CD14-positive monocyte (primary cell): ENCODE results near the gene SOHLH2. TPM values are rescaled to one million over a fixed set of nuclear protein-coding genes. Genes with fewer than 3 reads are reported as not detected.

Source experiments
- DNase-seq, 3 donors: peaks; one replicate each; pipeline ENCODE4 v3.0.0-alpha.2; 2011 to 2022
- H2AFZ ChIP-seq: 2 replicates; pipeline ENCODE4 v1.6.0; 2012; ENCODE audit warnings: mild to moderate bottlenecking, low read depth, low read length, inconsistent platforms; ENCODE audit not compliant: insufficient read depth, poor library complexity, severe bottlenecking
- H3K27ac ChIP-seq, 2 donors: 1 replicate in 1 of 2; 2 replicates in 1 of 2; pipeline ENCODE4 v1.5.1; 2012 to 2013; ENCODE audit warnings: low read length in 2 of 2, control low read depth in 1 of 2, inconsistent platforms in 1 of 2, low read depth in 1 of 2, mild to moderate bottlenecking in 1 of 2
- H3K27me3 ChIP-seq, 2 donors: one replicate each; pipeline versions ENCODE4 v1.6.0 to v1.6.1; 2011 to 2013; ENCODE audit warnings: low read length in 2 of 2; ENCODE audit not compliant: control insufficient read depth in 2 of 2, insufficient read depth in 2 of 2
- H3K36me3 ChIP-seq, 2 donors: replicated peaks in 1 of 2; 1 replicate in 1 of 2; 2 replicates in 1 of 2; pipeline versions ENCODE4 v1.5.1 to v1.6.1; 2012 to 2013; ENCODE audit warnings: low read length in 2 of 2, control low read depth in 1 of 2, inconsistent platforms in 1 of 2, mild to moderate bottlenecking in 1 of 2; ENCODE audit not compliant: insufficient read depth in 2 of 2, control insufficient read depth in 1 of 2
- H3K4me1 ChIP-seq, 2 donors: 1 replicate in 1 of 2; 2 replicates in 1 of 2; pipeline versions ENCODE4 v1.5.1 to v1.6.1; 2012 to 2013; ENCODE audit warnings: low read length in 2 of 2, control low read depth in 1 of 2, inconsistent platforms in 1 of 2, mild to moderate bottlenecking in 1 of 2, moderate library complexity in 1 of 2; ENCODE audit not compliant: insufficient read depth in 2 of 2, control insufficient read depth in 1 of 2
- H3K4me2 ChIP-seq: replicated peaks from 2 replicates; pipeline ENCODE3; 2012; ENCODE audit warnings: low read length, moderate library complexity, mild to moderate bottlenecking; ENCODE audit not compliant: poor library complexity, severe bottlenecking; ENCODE audit errors: extremely low read depth
- H3K4me3 ChIP-seq, 3 experiments: fragments of 200-600 bp in 1 of 3; sonication (generic) in 1 of 3; replicated peaks in 1 of 3; 1 replicate in 2 of 3; 2 replicates in 1 of 3; pipeline ENCODE4 v1.5.1; 2011 to 2013; ENCODE audit warnings: low read length in 3 of 3, mild to moderate bottlenecking in 3 of 3, control low read depth in 2 of 3, low read depth in 2 of 3, inconsistent platforms in 1 of 3, moderate library complexity in 1 of 3
- H3K79me2 ChIP-seq: 2 replicates; pipeline ENCODE4 v1.6.0; 2012; ENCODE audit warnings: mild to moderate bottlenecking, control low read depth, inconsistent platforms, low read length, moderate library complexity; ENCODE audit not compliant: insufficient read depth
- H3K9ac ChIP-seq: 2 replicates; pipeline ENCODE4 v1.6.0; 2017; ENCODE audit warnings: low read length, mild to moderate bottlenecking; ENCODE audit not compliant: insufficient read depth, poor library complexity, severe bottlenecking
- H3K9me3 ChIP-seq, 2 donors: replicated peaks in 1 of 2; 1 replicate in 1 of 2; 2 replicates in 1 of 2; pipeline versions ENCODE4 v1.5.1 to v1.6.1; 2012 to 2013; ENCODE audit warnings: low read length in 2 of 2, control low read depth in 1 of 2; ENCODE audit not compliant: control insufficient read depth in 1 of 2, insufficient read depth in 1 of 2
- H4K20me1 ChIP-seq: 2 replicates; pipeline ENCODE4 v1.6.0; 2012; ENCODE audit warnings: mild to moderate bottlenecking, low read length, control low read depth, moderate library complexity; ENCODE audit not compliant: insufficient read depth
- H3K27ac Mint-ChIP-seq, 7 donors: one replicate each; pipeline ENCODE4 v1.8.0; 2020; ENCODE audit warnings: mild to moderate bottlenecking in 7 of 7, mixed read lengths in 7 of 7, moderate library complexity in 6 of 7, inconsistent platforms in 2 of 7
- H3K27me3 Mint-ChIP-seq, 3 donors: one replicate each; pipeline ENCODE4 v1.8.0; 2021 to 2022; ENCODE audit warnings: low read depth in 3 of 3, mild to moderate bottlenecking in 3 of 3, mixed read lengths in 3 of 3, moderate library complexity in 3 of 3, inconsistent platforms in 1 of 3
- H3K36me3 Mint-ChIP-seq, 2 donors: one replicate each; pipeline ENCODE4 v1.8.0; 2020; ENCODE audit warnings: mixed read lengths in 2 of 2, inconsistent platforms in 1 of 2, mild to moderate bottlenecking in 1 of 2
- H3K4me1 Mint-ChIP-seq: one replicate; pipeline ENCODE4 v1.8.0; 2020; ENCODE audit warnings: mild to moderate bottlenecking, mixed read lengths
- H3K4me3 Mint-ChIP-seq, 2 donors: one replicate each; pipeline ENCODE4 v1.8.0; 2020; ENCODE audit warnings: mild to moderate bottlenecking in 2 of 2, mixed read lengths in 2 of 2, moderate library complexity in 1 of 2
- H3K9me3 Mint-ChIP-seq, 7 donors: one replicate each; pipeline ENCODE4 v1.8.0; 2020 to 2022; ENCODE audit warnings: mixed read lengths in 7 of 7, mild to moderate bottlenecking in 6 of 7, moderate library complexity in 6 of 7, inconsistent platforms in 2 of 7
- WGBS: methylation state at CpG from one replicate; pipeline ENCODE4 v1.1.5; 2013; ENCODE audit warnings: missing lambda C conversion rate; ENCODE audit not compliant: insufficient coverage; 5-methylcytosine and 5-hydroxymethylcytosine counted together
- intact Hi-C, 2 donors: fragments of 100-400 bp; cut with micrococcal nuclease; formaldehyde crosslinking; loops; one replicate each; pipeline versions ENCODE4 v1.15.0 to v1.15.1; 2023
- polyA plus RNA-seq, 3 donors: library from polyadenylated mRNA; depleted of rRNA in 1 of 3; unstranded in 2 of 3; stranded (reverse) in 1 of 3; fragments of 300-500 nt in 2 of 3; fragments of >200 nt in 1 of 3; fragmentation: Illumina TruSeq in 2 of 3; gene quantifications; 1 replicate in 2 of 3; 2 replicates in 1 of 3; pipeline ENCODE4 v1.2.3, GENCODE V29; 2012 to 2021
- TF ChIP-seq, protein P1 (sequence below): fragments of 200-600 bp; IDR thresholded peaks from one replicate; pipeline ENCODE4 v1.8.0; 2022; ENCODE audit warnings: antibody characterized with exemption, mild to moderate bottlenecking

The SOHLH2 gene
- polyA plus RNA-seq, 3 donors: not detected

GRCh38 chr13:36188441-36188840 is 25.9 kb downstream of the SOHLH2 start:
- Histone ChIP-seq H3K4me2 (no peak overlapping the region), H3K36me3 (no peaks in the 10 kb centered on the region), H4K20me1 (no peaks in the 10 kb centered on the region), H3K9me3 (peaks cover 0 to 2% of the 10 kb centered on the region in 2 donors), H3K27ac (no peak overlapping the region), H3K27me3 (no peaks in the 10 kb centered on the region), H3K79me2 (no peaks in the 10 kb centered on the region), H3K4me1 (no peaks in the 10 kb centered on the region), H3K9ac (no peak overlapping the region), H2AFZ (no peak overlapping the region), H3K4me3 (no peak overlapping the region)
- H3K36me3 Mint-ChIP-seq: no peaks in the 10 kb centered on the region
- H3K4me1 Mint-ChIP-seq: no peaks in the 10 kb centered on the region
- no peak for DNase-seq
- 89% methylated on average over 1 of the region's 1 CpG for WGBS
- peaks cover 0 to 9% (median 4%) of the 10 kb centered on the region in 7 donors for H3K9me3 Mint-ChIP-seq
- intact Hi-C loops: no loop called here
- H3K27me3 Mint-ChIP-seq: no peaks in the 10 kb centered on the region
- TF ChIP-seq, protein P1, sequence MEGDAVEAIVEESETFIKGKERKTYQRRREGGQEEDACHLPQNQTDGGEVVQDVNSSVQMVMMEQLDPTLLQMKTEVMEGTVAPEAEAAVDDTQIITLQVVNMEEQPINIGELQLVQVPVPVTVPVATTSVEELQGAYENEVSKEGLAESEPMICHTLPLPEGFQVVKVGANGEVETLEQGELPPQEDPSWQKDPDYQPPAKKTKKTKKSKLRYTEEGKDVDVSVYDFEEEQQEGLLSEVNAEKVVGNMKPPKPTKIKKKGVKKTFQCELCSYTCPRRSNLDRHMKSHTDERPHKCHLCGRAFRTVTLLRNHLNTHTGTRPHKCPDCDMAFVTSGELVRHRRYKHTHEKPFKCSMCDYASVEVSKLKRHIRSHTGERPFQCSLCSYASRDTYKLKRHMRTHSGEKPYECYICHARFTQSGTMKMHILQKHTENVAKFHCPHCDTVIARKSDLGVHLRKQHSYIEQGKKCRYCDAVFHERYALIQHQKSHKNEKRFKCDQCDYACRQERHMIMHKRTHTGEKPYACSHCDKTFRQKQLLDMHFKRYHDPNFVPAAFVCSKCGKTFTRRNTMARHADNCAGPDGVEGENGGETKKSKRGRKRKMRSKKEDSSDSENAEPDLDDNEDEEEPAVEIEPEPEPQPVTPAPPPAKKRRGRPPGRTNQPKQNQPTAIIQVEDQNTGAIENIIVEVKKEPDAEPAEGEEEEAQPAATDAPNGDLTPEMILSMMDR: no peak
- no peak overlapping the region for H3K27ac Mint-ChIP-seq
- no peak overlapping the region for H3K4me3 Mint-ChIP-seq

DNA sequence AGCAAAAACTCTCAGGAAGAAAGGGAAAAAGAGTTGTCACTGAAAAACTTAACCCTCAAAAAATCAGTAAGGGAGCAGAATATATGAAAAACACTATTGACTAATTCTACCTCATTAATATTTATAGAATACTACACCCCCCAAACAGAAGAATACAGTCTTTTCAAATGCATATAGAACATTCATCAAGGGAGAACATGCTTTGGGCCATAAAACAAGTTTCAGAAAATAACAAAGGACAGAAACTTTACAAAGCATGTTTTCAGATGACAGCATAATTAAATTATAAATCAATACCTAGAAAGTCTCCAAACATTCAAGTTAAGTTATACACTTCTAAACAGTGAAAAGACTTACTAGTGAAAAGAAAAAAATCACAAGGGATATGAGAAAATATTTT is 30.5 kb downstream of the SOHLH2 start:
- Mint-ChIP-seq H3K36me3 (no peaks in the 10 kb centered on the region), H3K27ac (no peak overlapping the region), H3K4me3 (no peak overlapping the region), H3K9me3 (peaks cover 0 to 21% (median 6%) of the 10 kb centered on the region in 7 donors), H3K4me1 (no peaks in the 10 kb centered on the region), H3K27me3 (peaks cover 0 to 2% (median 0%) of the 10 kb centered on the region in 3 donors)
- no peaks in the 10 kb centered on the region for H3K36me3 ChIP-seq
- no peak overlapping the region for H3K27ac ChIP-seq
- no peaks in the 10 kb centered on the region for H3K79me2 ChIP-seq
- no peaks in the 10 kb centered on the region for H3K27me3 ChIP-seq
- TF ChIP-seq, protein P1: no peak
- H3K4me3 ChIP-seq: no peak overlapping the region
- peaks cover 0 to 8% of the 10 kb centered on the region in 2 donors for H3K9me3 ChIP-seq
- no peak overlapping the region for H3K4me2 ChIP-seq
- DNase-seq: no peak
- H2AFZ ChIP-seq: no peak overlapping the region
- H3K9ac ChIP-seq: no peak overlapping the region
- no peaks in the 10 kb centered on the region for H4K20me1 ChIP-seq
- intact Hi-C loops: no loop called here
- H3K4me1 ChIP-seq: no peaks in the 10 kb centered on the region
